ENCODE measurements around the gene EXOC3L2.

GRCh38 chr19:45245334-45245787 lies at the start of gene EXOC3L2:
- TF ChIP-seq CTCF (IDR thresholded peaks at IDR 0.05): no peak
- TF ChIP-seq POLR2AphosphoS5 (IDR thresholded peaks at IDR 0.05): no peak
- no peak for TF ChIP-seq POLR2A (IDR thresholded peaks at IDR 0.05)
- no peak for TF ChIP-seq EP300 (IDR thresholded peaks at IDR 0.05)
